ENCODE results near the gene ABCC1.

DNA sequence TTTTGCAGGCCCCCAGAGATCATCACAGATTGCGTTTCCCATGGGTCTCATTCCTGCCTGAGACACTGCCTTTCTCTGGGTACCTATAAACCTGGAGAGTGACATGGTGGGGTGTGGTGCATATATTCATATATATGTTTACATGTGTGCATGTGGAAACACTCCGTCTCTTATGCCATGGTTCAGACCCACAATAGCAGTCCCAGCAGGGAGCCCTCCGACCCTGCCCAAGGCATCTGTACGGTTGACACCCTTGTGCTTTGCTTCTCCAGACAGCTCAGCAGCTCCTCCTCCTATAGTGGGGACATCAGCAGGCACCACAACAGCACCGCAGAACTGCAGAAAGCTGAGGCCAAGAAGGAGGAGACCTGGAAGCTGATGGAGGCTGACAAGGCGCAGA is 157.1 kb downstream of the ABCC1 start:
- no peak for TF ChIP-seq EZH2 (IDR thresholded peaks at IDR 0.05; ENCODE audit: low read length, missing control alignments)
- TF ChIP-seq, protein P1, sequence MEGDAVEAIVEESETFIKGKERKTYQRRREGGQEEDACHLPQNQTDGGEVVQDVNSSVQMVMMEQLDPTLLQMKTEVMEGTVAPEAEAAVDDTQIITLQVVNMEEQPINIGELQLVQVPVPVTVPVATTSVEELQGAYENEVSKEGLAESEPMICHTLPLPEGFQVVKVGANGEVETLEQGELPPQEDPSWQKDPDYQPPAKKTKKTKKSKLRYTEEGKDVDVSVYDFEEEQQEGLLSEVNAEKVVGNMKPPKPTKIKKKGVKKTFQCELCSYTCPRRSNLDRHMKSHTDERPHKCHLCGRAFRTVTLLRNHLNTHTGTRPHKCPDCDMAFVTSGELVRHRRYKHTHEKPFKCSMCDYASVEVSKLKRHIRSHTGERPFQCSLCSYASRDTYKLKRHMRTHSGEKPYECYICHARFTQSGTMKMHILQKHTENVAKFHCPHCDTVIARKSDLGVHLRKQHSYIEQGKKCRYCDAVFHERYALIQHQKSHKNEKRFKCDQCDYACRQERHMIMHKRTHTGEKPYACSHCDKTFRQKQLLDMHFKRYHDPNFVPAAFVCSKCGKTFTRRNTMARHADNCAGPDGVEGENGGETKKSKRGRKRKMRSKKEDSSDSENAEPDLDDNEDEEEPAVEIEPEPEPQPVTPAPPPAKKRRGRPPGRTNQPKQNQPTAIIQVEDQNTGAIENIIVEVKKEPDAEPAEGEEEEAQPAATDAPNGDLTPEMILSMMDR (conservative IDR thresholded peaks at IDR 0.05 in 1 of 2, IDR thresholded peaks at IDR 0.05 in 1 of 2; ENCODE audit: low read depth in 1 of 2, low read length in 2 of 2) = no peak
